Measurements from ENCODE around the gene CCBE1.
A peak's percentile ranks its signal among the peaks of the same experiment; 100 is the strongest.
"Not testable (repeated sequence)": the region's sequence is repeated elsewhere in the genome, so short reads cannot be mapped to it uniquely, and the experiment has no call there.

The CCBE1 gene

GRCh38 chr18:59657012-59657411 lies 40.2 kb downstream of the CCBE1 start:
- in situ Hi-C loops (cut with HindIII; ENCODE audit: low sequenced_read_pairs), result no loop called here
- H3K4me3 ChIP-seq (ENCODE audit: low read depth, low read length), result no peak overlapping the region
- TF ChIP-seq CTCF (IDR thresholded peaks at IDR 0.05; ENCODE audit: low read depth, low read length, missing control alignments), result no peak
- DNase-seq (ENCODE audit: low read depth), result no peak

GRCh38 chr18:59656373-59656887 lies 40.8 kb downstream of the CCBE1 start:
- DNase-seq (ENCODE audit: low read depth), result no peak
- in situ Hi-C loops (cut with HindIII; ENCODE audit: low sequenced_read_pairs), result no loop called here
- no peak for TF ChIP-seq CTCF (IDR thresholded peaks at IDR 0.05; ENCODE audit: low read depth, low read length, missing control alignments)

GRCh38 chr18:59655676-59656075 lies 41.5 kb downstream of the CCBE1 start:
- in situ Hi-C loops (cut with HindIII; ENCODE audit: low sequenced_read_pairs), result no loop called here
- H3K4me3 ChIP-seq (ENCODE audit: low read depth, low read length), result no peak overlapping the region
- no peak for DNase-seq (ENCODE audit: low read depth)
- no peak for TF ChIP-seq CTCF (IDR thresholded peaks at IDR 0.05; ENCODE audit: low read depth, low read length, missing control alignments)

More at GRCh38 chr18:59656373-59656887, 40.8 kb downstream of the CCBE1 start:
- H3K4me3 ChIP-seq (ENCODE audit: low read depth, low read length), result no peak overlapping the region

GRCh38 chr18:59651071-59651470 lies 46.2 kb downstream of the CCBE1 start:
- no peak overlapping the region for H3K4me3 ChIP-seq (ENCODE audit: low read depth, low read length)
- DNase-seq (ENCODE audit: low read depth), result no peak
- in situ Hi-C loops (cut with HindIII; ENCODE audit: low sequenced_read_pairs), result no loop called here
- no peak for TF ChIP-seq CTCF (IDR thresholded peaks at IDR 0.05; ENCODE audit: low read depth, low read length, missing control alignments)

GRCh38 chr18:59650266-59650820 lies 46.9 kb downstream of the CCBE1 start:
- H3K4me3 ChIP-seq (ENCODE audit: low read depth, low read length), result no peak overlapping the region
- no peak for TF ChIP-seq CTCF (IDR thresholded peaks at IDR 0.05; ENCODE audit: low read depth, low read length, missing control alignments)
- peak; percentile 18 for DNase-seq (ENCODE audit: low read depth)
- in situ Hi-C loops (cut with HindIII; ENCODE audit: low sequenced_read_pairs), result no loop called here

GRCh38 chr18:59649591-59649990 lies 47.6 kb downstream of the CCBE1 start:
- no peak for TF ChIP-seq CTCF (IDR thresholded peaks at IDR 0.05; ENCODE audit: low read depth, low read length, missing control alignments)
- H3K4me3 ChIP-seq (ENCODE audit: low read depth, low read length), result no peak overlapping the region
- in situ Hi-C loops (cut with HindIII; ENCODE audit: low sequenced_read_pairs), result loop anchor here (5.0 kb wide), 1 partner anchor 38 kb away; no protein-coding TSS in a partner anchor
- no peak for DNase-seq (ENCODE audit: low read depth)

GRCh38 chr18:59648469-59648868 lies 48.8 kb downstream of the CCBE1 start:
- in situ Hi-C loops (cut with HindIII; ENCODE audit: low sequenced_read_pairs), result loop anchor here (5.0 kb wide), 1 partner anchor 39 kb away; no protein-coding TSS in a partner anchor
- DNase-seq (ENCODE audit: low read depth); H3K4me3 ChIP-seq (ENCODE audit: low read depth, low read length): not testable (repeated sequence)

All from astrocyte of the cerebellum (primary cell).